Gastroesophageal sphincter (tissue), 3 donors: ENCODE data around the gene SLU7.

Experiments
- EP300 ChIP-seq: sonication (generic); formaldehyde crosslinking; IDR thresholded peaks from one replicate; pipeline ENCODE4 v1.6.1; 2017; ENCODE audit warnings: antibody characterized with exemption, mild to moderate bottlenecking
- POLR2A ChIP-seq, 2 donors: fragments of 450-650 bp; IDR thresholded peaks; one replicate each; pipeline ENCODE4 v1.6.1; 2017; ENCODE audit warnings: antibody characterized with exemption in 2 of 2, mild to moderate bottlenecking in 2 of 2, moderate library complexity in 1 of 2
- POLR2AphosphoS5 ChIP-seq: sonication (generic); formaldehyde crosslinking; IDR thresholded peaks from one replicate; pipeline ENCODE4 v1.6.1; 2017; ENCODE audit warnings: antibody characterized with exemption
- TF ChIP-seq, protein P1 (sequence below), 4 experiments: fragments of 200-600 bp in 2 of 4; fragments of 450-650 bp in 2 of 4; sonication (generic) in 1 of 4; IDR thresholded peaks; one replicate each; pipeline ENCODE4 v1.5.1; 2017 to 2019; ENCODE audit warnings: antibody characterized with exemption in 4 of 4, mild to moderate bottlenecking in 2 of 4, moderate library complexity in 2 of 4

- TF ChIP-seq, protein P1, sequence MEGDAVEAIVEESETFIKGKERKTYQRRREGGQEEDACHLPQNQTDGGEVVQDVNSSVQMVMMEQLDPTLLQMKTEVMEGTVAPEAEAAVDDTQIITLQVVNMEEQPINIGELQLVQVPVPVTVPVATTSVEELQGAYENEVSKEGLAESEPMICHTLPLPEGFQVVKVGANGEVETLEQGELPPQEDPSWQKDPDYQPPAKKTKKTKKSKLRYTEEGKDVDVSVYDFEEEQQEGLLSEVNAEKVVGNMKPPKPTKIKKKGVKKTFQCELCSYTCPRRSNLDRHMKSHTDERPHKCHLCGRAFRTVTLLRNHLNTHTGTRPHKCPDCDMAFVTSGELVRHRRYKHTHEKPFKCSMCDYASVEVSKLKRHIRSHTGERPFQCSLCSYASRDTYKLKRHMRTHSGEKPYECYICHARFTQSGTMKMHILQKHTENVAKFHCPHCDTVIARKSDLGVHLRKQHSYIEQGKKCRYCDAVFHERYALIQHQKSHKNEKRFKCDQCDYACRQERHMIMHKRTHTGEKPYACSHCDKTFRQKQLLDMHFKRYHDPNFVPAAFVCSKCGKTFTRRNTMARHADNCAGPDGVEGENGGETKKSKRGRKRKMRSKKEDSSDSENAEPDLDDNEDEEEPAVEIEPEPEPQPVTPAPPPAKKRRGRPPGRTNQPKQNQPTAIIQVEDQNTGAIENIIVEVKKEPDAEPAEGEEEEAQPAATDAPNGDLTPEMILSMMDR (IDR thresholded peaks at IDR 0.05) = no peak
- TF ChIP-seq POLR2A (IDR thresholded peaks at IDR 0.05) = no peak
- no peak for TF ChIP-seq EP300
- TF ChIP-seq POLR2AphosphoS5 = no peak
These were observed 43.7 kb downstream of the SLU7 start for GRCh38 chr5:160375166-160375565.
